GM11168 (cell line): ENCODE results near the gene B3GALT6.
"Not testable (repeated sequence)": the region's sequence is repeated elsewhere in the genome, so short reads cannot be mapped to it uniquely, and the experiment has no call there.

Experiments
- in situ Hi-C: fragments of 300-500 bp; cut with MboI; formaldehyde crosslinking; loops from one replicate; pipeline ENCODE4 v1.12.0; 2022; ENCODE audit warnings: low sequenced_read_pairs; ENCODE audit not compliant: unreplicated experiment

The B3GALT6 gene

DNA sequence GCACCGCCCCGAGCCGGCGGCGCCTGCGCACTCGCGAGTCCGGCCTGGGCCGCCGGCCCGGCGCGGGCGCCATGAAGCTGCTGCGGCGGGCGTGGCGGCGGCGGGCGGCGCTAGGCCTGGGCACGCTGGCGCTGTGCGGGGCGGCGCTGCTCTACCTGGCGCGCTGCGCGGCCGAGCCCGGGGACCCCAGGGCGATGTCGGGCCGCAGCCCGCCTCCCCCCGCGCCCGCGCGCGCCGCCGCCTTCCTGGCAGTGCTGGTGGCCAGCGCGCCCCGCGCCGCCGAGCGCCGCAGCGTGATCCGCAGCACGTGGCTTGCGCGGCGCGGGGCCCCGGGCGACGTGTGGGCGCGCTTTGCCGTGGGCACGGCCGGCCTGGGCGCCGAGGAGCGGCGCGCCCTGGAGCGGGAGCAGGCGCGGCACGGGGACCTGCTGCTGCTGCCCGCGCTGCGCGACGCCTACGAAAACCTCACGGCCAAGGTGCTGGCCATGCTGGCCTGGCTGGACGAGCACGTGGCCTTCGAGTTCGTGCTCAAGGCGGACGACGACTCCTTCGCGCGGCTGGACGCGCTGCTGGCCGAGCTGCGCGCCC lies at the start of gene B3GALT6:
TSS of gene B3GALT6 (plus strand) at position 30 of the 588 bp plus-strand sequence. CDS start at position 72, 42 bp downstream.
- in situ Hi-C loops: no loop called here

DNA sequence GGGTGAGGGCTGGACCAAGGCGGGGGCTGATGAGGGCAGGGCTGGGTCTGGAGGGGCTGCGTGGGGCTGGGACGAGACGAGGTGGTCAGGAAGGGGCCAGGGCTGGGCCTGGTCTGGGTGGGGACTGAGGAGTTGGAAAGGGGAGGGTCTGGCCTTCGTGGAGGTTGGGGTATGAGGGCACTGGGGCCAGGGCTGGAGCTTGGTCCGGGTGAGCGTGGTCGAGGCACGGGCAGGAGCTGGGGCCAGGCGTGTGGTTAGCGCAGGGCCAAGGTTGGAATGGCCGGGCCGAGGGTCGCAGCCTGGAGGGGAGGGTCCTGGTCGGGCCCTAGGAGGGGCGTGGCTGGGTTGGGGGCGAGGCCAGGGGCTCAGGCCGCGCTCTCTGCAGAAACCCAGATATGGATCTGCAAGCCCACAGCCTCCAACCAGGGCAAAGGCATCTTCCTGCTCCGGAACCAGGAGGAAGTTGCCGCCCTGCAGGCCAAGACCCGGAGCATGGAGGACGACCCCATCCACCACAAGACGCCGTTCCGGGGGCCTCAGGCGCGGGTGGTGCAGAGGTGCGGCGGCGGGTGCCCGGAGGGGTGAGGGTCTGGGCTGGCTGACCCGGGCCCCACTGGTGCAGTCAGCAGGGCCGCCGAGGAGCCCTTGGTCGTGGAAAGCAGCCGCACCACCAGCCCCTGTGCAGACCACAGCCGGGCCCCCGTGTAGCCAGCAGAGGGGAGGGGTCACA lies 49.4 kb upstream of the B3GALT6 start:
- in situ Hi-C loops: no loop called here

DNA sequence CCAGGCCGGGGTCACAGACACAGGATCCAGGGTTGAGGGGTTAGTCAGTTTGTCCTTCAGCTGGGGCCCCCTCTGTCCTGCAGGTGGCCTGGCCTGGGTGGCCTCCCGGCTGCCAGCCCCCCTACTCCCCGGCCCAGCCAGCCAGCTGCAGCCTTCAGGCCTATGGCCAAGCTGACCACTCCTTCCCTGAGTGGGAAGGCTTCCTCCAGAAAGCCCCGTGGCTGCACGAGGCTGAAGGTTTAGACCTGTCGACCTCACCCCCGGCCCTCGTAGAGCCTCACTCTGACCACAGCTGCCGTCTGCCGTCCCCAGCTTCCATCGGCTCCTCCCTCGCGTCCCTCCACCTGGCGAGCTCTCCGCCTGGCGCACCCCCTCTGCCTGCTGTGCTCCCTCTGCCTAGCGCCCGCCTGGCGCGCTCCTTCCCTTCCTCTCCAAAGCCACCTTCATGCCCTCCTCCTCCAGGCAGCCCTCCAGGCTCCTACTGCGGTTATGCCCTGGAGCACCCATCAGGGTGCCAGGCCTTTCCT lies 48.8 kb upstream of the B3GALT6 start:
- in situ Hi-C loops: no loop called here

DNA sequence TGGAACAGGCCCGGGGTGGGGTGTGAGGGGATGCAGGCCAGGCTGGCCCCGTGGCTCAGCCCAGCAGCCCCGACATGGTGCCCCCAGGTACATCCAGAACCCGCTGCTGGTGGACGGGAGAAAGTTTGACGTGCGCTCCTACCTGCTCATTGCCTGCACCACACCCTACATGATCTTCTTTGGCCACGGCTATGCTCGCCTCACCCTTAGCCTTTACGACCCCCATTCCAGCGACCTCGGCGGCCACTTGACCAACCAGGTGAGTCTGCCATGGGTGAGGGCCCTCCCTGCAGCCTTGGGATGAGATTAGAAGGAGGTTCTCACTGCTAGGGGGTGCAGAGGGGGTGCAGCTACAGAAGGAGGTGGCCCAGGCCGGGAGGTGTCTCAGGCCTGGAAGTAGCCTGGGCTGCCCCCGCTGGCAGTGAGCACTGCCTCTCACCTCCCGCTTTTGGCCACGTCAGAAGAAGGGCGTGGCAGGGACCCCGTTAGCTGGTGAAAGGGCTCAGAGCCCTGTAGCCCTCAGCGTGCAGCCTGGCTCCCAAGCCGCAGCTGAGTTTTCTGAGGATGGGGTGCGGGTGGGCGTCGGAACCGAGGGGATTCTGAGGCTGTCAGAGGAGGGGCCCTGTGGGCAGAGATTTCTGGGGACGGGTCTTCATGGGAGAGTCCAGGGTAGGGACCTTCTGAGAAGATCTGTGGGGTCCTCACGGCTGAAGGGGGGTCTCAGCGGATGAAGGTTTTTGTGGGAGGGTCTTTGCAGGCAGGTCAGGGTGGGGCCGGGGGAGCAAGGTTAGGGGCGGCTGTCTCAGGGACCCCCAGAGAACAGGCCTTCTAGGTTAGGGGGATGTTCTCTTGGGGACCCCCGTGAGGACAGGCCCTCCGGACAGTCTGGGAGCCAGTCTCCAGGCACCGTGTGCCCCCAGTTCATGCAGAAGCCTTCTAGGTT lies 47.9 kb upstream of the B3GALT6 start:
- in situ Hi-C loops: no loop called here

DNA sequence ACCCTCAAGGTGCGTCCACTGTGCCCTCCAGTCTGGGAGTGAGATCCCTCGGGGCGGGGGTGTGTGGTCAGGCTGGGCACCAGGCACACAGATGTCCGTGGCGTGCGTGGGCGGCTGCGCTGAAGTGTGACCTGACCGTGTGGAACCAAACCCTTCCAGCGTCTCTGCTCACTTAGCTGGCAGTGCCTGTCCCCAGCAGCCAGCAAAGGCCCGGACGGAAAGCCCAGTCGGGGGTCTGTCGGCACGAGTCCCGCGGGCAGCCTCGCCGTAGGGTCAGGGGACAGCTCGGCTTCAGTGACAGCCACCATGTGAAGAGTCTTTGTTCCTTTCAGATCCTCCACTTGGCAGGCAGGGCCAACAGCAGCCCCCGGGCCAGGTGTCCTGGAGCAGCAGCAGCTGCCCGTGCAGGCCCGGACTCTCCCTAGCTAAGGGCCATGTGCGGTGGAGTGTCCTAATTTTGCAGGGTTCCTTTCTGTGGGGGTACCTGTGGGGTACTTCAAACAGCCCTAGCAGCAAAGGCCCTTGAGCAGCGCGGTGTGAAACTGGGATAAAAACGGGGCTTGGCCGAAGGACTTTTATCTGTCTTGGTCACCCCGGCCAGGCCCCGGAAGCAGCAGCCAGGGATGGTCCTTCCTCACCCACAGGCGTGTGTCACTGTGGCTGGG lies 46.8 kb upstream of the B3GALT6 start:
- in situ Hi-C loops: no loop called here

DNA sequence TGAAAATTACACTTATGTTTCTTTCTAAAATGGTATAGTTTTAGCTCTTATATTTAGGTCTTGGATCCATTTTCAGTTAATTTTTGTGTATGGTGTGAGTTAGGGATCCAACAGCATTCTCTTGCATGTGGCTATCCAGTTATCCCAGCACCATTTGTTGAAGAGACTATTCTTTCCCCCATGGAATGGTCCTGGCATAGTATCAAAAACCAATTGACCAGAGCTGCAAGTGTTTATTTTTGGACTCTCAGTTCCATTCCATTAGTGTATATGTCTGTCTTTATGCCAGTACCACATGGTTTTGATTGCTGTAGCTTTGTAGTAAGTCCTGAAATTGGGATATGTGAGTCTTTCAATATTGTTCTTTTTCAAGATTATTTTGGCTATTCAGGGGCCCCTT lies 44.1 kb upstream of the B3GALT6 start:
- in situ Hi-C loops: no loop called here

DNA sequence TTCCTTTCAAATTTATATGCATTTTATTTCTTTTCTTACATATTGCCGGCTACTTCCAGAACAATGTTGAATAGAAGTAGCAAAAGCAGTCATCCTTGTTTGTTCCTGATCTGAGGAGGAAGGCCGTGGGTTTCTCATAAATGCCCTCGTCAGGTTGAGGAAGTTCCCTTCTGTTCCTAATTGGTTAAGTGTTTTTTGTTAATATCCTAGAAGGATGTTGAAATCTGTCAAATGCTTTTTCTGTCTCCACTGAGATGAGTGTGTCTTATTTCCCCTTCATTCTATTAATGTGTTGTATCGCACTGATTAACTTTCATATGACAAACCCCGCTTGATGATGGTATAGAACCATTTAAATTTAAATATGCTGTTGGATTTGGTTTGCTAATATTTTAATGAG lies 42.9 kb upstream of the B3GALT6 start:
- in situ Hi-C loops: no loop called here

DNA sequence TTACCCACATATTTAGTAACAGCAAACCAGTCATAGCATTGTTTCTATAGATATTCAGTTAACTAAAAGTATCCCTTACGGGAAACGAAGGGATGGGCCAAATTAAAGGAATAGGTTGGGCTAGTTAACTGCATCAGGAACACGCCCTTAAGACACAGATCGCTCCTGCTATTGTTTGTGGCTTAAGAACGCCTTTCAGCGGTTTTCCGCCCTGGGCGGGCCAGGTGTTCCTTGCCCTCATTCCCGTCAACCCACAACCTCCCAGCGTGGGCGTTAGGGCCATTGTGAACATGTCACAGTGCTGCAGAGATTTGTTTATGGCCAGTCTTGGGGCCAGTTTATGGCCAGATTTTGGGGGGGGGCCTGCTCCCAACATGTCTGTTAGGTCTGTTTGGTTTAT lies 40.3 kb upstream of the B3GALT6 start:
- in situ Hi-C loops: no loop called here

DNA sequence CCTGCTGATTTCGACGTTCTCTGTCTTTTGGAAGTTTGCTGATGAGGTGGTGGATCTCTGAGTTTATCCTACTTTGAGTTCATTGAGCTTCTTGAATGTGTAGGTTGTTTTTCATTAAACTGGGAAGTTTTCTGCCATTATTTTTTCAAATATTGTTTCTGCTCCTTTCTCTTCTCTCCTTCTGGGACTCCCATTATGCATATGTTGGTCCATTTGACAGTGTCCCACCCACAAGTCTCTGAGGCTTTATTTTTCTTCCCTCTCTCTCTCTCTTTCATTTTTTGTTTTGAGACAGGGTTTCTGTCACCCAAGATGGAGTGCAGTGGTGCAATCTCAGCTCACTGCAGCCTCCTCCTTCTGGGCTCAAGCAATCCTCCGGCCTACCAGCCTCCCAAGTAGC lies 37.3 kb upstream of the B3GALT6 start:
- in situ Hi-C loops: no loop called here

DNA sequence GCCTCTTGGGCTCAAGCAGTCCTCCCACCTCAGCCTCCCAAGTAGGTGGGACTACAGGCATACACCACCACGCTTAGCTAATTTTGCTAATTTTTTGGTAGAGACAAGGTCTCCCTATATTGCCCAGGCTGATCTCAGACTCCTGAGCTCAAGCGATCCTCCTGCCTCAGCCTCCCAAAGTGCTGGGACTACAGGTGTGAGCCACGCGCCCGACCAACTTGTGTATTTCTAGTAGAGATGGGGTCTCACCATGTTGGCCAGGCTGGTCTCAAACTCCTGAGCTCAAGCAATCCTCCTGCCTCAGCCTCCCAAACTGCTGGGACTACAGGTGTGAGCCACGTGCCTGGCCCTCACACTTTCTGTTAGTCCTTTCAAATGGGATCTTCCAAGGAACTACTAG lies 36.3 kb upstream of the B3GALT6 start:
- in situ Hi-C loops: not testable (repeated sequence)

DNA sequence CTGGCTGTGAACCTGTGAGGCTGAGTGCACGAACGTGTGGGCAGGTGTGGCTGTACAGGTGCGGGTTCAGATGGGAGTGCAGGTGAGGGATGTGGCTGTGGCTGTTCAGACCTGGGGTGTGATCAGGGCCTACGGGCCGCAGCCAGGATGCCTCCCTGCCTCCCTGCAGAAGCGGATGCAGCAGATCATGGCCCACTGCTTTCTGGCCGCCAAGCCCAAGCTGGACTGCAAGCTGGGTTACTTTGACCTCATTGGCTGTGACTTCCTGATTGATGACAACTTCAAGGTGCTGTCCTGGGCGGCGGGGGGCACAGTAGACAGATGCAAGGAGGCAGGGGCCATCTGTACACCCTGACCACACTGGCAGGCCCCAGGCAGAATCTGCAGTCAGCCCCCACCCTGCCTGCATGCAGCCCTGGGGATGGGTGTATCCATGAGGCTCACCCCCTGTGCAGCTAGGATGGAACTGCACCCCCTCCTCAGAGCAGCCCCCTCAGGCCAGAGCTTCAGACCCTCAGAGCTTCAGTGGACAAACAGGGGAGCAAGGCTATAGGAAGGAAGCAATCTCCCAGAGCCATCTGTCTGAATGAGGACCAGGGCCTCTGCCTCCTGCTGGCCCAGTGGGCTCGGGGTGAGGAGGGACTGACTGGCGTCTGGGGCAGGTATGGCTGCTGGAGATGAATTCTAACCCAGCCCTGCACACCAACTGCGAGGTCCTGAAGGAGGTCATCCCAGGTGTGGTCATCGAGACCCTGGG lies 35.4 kb upstream of the B3GALT6 start:
- in situ Hi-C loops: no loop called here

DNA sequence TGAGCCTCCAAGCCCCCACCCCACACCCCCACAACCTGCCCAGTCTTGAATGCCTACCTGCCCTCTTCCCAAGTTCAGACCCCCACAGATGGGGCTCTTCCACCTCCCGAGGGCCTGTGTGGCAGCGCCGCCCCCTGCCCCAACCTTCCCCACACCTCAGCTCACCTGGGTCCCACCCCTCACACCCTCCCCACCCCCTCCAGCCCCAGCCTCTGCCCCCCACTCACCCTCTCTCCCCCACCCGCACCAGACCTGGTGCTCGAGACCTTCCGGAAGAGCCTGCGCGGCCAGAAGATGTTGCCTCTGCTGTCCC lies 34.9 kb upstream of the B3GALT6 start:
- in situ Hi-C loops: no loop called here

DNA sequence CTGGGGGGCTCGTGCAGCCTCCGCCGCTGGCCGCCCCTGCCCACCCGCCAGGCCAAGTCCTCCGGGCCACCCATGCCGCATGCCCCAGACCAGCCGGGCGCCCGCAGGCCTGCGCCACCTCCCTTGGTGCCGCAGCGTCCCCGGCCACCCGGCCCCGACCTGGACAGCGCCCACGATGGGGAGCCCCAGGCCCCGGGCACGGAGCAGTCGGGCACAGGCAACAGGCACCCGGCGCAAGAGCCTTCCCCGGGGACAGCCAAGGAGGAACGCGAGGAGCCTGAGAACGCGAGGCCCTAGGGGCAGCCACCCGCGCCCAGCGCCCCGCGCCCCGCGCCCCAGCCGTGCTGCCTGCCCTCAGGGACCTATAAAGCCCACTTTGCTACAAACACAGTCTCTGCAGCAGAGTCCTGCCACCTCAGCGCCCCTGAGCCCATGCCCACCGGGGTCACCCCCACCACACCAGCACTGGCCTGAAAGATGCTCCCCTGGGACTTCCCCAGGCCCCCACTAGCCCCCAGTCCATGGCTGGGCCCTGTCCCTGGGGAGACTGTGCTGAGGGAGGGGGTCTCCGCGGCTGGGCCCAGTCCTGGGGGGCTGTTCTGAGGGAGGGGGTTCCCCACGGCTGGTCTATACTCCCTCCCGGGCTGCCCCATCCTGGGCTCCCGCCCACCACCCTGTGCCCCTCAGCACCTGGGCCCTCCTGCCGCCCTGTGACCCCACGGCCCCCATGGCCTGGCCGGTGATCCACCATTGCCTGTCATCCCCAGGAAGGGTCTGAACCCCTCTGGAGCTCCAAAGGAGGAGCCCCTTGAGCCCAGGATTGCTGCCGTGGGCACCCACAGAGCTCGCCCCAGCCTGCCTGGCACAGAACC lies 34.2 kb upstream of the B3GALT6 start:
- in situ Hi-C loops: no loop called here

DNA sequence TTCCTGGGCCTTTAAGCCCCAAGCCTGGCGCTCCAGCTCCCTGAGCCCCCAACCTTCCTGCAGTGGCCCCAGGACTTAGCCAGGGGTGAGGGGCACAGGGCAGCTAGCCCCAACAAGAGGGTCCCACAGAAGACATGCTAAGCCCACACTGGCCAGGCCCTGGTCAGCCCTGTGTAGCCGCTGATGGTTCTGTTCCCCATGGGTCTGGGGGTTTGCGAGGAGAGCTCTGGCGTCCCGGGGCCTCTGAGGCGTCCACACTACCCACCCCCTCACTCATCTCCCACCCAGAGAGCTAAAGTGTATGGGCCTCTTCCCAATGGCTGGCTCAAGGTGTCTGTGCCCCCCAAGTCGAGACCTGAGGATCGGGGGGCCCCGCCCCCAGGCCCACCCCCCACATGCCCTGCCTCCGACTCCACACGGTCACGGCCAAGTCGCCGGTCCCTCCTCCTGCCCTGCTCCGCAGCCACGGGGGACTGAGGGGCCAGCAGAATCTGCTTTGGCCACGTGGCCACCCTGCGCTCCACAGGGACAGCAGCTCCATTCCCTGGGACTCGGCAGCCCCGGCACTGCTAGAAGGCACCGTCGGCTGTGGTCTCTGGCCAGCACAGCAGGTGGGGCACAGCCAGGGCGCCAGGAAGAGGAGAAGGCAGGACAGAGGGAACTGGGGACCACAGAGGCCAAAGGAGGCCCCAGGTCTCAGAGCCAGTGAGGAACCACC lies 33.5 kb upstream of the B3GALT6 start:
- in situ Hi-C loops: no loop called here

DNA sequence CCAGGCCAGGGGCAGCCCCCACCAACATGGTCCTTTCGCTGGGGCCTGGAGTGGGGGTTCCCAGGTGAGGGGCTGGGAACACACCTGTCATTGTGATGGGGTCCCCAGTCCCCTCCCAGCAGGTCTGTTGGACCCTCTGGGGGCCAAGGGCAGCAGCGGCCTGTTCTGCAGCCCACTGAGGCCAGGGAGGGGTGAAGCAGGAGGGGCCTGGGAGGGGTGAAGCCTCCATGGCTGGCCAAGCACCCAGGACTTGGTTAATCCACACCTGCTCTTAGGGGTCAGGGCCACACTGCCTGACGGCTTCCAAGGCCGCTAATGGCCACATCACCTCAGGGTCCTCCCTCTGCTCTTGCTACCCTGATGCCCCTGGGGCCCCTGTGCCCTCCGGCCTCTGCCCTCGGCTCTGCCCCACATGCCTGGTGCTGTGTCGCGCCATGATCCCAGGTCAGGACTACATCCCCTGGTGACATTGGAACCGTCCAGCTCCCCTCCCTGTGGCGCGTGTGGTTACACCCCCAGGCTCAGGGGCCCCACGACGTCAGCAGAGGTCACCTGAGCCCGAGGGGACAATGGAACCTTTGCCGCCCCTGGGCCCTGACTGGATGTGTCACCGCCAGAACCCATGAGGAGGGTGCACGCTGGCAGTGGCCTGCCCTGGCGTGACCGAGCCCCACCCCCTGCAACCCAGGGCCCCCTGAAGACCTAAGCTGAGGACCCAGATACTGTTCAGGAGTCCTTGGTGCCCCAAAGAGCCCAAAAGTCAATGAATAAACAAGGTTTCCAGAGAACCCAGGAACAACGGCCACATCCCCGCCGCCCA lies 32.7 kb upstream of the B3GALT6 start:
- in situ Hi-C loops: no loop called here

DNA sequence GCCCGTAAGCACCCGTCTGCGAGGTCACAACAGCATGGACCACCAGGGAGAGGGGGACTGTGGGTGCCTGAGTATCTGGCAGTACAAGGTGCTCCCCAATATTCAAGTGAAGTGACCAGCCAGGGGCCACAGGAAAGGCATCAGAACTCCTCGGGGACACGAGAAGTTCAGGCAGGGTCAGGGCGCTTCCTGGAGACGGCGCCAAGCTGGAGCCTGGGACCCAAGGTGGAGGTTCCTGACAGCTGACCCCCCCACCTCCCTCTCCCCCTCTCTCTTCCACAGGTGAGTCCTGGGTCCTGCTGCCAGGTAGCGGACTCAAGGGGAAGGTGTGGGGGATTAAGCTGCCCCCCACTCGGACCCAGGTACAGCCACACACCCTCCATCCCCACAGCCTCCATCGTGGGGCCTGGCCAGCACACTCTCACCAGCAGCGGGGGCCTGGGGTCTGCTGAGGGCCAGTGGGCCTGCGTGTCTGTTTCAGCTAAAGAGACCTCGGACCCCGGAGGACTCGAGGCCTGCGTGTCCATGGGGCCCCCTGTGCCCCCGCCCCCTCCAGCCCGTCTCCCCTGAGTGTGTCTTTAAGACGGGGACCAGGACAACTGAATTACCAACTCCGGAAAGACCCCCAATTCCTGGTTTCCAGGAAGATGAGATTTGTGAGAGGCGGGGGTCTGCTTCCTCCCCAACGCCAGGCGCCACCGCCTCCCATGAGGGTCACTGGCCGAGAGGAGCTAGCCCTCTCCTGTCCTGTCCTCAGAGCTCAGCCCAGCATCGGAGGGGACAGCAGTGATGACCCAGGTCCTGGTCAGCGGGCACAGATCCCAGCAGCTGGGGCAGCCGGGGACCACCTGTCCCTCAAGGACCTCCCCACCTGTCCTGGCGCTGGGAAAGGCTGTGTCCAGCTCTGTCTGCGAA lies 31.8 kb upstream of the B3GALT6 start:
- in situ Hi-C loops: no loop called here
